HG03159 (cell line): ENCODE results near the gene ZNF414.

Source experiments
- ATAC-seq: cut with Tn5 transposase; IDR thresholded peaks from one replicate; pipeline ENCODE4 v1.9.1; 2021; ENCODE audit warnings: mild to moderate bottlenecking, moderate library complexity; ENCODE audit not compliant: unreplicated experiment

The ZNF414 gene

DNA sequence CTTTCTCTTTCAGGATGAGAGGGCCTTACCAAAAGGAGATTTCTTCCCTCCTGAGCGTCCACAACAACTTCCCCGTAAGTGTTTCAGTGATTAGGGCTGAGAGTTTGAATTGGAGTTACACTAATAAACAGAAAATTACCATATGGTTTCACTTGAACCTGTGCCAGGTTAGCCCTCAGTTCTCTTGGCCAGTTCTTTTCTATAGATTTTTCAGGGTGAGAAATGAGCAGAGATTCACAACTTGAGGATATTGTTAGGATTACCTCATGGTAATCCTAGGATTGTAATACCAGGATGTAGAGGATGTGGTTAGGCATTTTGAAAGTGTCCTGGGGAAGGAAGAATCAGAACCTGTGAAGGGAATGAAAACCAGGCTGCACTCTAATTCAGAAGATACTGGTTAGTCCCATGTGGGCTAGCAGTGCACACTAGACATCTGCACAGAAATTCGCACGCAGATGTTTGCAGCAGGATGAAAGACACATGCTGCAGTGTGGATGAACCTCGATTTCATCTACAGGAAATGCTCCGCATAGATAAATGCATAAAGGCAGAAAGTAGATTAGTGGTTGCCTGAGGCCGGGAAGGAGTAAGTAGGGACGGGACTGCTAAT, 45.1 kb downstream of the ZNF414 start:
- no peak for ATAC-seq

DNA sequence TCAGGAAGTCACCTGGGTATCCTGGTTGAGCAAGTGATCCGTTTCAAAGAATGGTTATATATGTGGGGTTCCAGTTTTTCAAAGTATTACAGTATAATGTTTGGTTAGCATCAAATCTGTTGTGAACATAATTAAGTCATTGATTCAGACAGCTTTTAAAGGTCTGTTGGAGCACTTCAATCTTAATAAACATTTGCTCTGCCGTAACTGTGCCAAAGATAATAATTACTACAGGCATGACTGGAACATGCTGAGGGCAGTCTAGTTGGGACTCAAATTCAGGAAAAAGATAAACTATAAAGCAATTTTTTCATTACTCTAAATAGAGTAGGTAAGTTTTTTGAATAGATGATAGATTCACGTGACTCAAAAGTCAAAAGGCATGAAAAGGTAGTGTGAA, 45.8 kb downstream of the ZNF414 start:
- no peak for ATAC-seq

DNA sequence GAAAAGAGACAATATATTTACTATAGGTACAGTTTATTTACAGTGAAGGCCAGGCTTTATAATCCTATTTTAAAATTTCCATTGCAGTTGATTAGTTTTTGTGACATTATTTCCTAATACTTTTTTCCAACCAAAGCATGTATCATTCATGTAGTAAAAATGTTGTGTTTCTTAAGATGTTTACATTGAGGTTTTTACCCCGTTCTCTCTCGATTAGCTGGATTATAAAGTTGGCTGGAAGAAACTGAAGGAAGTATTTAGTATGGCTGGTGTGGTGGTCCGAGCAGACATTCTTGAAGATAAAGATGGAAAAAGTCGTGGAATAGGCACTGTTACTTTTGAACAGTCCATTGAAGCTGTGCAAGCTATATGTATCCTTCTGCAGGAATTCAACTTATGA, 47.9 kb downstream of the ZNF414 start:
- no peak for ATAC-seq

DNA sequence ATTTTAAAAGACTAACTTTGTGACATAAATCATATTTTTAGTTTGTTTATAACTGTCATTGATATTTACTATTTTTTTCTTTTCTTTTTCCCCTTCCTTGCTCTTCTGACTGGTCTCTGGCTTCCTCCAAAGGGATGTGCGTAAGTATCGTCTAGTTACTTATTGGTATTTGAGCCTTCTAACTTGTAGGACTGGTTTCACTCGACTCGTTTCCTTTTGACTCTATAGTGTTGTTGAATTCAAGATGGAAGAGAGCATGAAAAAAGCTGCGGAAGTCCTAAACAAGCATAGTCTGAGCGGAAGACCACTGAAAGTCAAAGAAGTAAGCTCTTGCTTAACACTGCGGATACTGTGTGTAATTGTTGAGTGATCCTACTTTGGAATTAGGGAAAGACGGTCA, 50.6 kb downstream of the ZNF414 start:
- ATAC-seq = no peak

DNA sequence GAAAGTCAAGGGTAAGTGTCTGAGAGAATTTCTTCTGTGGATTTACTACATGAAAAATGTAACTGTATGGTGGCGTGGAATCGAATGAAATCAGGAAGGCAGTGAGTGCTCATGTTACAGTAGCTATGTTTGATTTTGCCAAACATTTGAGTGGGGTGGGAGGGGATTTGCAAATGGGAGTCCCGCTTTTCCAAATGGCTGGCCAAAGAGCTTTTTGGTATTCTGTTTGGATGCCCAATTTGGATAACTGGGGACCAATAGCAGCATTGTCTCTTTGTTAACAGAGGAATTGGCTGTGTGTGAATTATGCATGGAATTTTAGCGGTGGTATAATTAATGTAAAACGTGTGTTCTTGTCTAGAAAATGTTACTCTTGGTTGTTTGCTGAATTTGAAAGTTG, 51.4 kb downstream of the ZNF414 start:
- ATAC-seq = no peak

DNA sequence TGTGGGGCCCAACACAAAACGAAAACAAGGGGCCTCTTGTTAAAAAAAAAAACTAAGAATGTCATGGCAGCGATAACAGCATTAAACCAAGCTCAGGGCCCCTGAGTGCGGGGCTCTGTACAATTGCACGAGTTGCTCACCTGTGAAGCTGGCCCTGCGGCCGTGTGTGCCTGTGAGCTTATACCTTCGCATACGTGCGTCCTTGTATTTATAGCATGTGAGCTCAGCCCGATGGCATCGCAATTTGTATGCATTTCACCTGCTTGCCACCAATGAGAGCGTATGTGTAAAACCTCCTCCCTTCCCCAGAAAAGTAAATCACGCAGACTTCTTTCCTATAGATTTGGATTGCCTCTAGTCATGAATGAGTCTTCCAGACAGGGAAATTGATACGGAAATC, 52.1 kb downstream of the ZNF414 start:
- no peak for ATAC-seq

DNA sequence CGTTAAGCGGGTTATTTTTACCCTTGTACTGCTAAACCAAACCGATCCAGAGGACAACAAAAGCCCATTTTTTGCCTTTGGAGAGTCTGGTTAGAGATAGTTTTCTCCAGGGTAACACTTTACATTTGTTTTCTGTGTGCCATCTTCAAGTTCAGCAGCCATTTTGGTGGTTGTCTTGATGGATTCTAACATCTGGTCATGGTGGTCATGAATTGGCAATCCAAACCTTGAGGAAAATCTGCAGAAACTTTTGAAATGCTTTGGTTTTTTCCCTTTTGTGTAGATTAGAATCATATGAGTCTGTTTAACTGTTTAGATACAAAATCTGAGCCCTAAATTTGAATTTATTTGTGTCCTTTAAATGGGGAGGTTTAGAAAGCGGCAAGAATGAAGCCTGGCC, 52.6 kb downstream of the ZNF414 start:
- no peak for ATAC-seq

DNA sequence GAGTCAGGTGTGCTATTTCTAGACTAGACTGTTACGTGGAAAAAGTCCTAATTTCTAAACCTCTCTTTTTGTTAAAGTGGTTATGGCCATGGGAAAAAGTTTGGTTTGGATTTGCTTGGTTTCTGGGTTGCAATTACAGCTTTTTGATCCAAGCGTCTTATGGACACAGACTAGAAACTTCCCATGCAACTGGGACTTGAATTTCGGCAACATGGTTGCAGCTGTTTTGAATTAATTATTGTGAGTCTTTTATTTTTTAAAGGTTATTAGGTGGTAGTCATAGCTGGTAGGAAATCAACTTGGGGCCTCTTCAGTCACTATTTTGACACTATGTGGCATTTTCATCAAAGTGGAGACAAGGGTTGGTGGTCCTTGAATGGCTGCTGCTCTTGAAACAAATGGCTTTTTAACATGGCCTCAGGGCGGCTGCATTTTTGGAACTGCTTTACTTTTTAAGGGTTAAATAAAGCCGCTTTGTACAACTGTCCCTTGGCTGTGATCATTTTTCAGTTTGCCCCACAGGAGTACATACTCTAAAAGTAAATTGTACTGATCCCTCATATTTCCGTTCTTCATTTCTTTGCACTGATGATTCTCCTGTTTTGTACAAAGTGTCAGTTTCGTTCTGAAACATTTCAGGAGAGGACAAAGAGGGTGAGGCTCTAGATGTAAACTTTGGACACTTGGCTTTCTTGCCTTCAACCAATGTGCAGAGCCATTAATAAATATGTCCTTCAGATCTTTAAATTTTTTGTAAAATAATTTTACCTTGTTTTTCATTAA, 53.3 kb downstream of the ZNF414 start:
- no peak for ATAC-seq
